Inferior parietal cortex (tissue), 1 donor: Measurements from ENCODE around the gene GARIN6.
"Not testable (repeated sequence)": the region's sequence is repeated elsewhere in the genome, so short reads cannot be mapped to it uniquely, and the experiment has no call there.

Experiments
- DNase-seq: peaks from one replicate; pipeline ENCODE4 v3.0.0-alpha.2; 2016; ENCODE audit errors: extremely low spot score

Gene GARIN6

GRCh38 chr12:99647453-99647852 is at the start of gene GARIN6:
TSS of gene GARIN6 (plus strand) at chr12:99647753. CDS start at chr12:99648175, 422 bp downstream.
- no peak for DNase-seq

GRCh38 chr12:99598785-99599184 is 48.8 kb upstream of the GARIN6 start:
- DNase-seq, result no peak

GRCh38 chr12:99600388-99600787 is 47.2 kb upstream of the GARIN6 start:
- DNase-seq, result no peak

- DNase-seq, result no peak
Observed at GRCh38 chr12:99609455-99610181, 37.9 kb upstream of the GARIN6 start.

- DNase-seq, result no peak
Observed at GRCh38 chr12:99611117-99611516, 36.4 kb upstream of the GARIN6 start.

GRCh38 chr12:99611599-99611998 is 36.0 kb upstream of the GARIN6 start:
- DNase-seq, result no peak

GRCh38 chr12:99618657-99619056 is 28.9 kb upstream of the GARIN6 start:
- DNase-seq, result no peak

GRCh38 chr12:99619389-99620158 is 28.0 kb upstream of the GARIN6 start:
- DNase-seq, result no peak

- DNase-seq, result no peak
Observed at GRCh38 chr12:99620159-99620479, 27.4 kb upstream of the GARIN6 start.

GRCh38 chr12:99624591-99624990 is 23.0 kb upstream of the GARIN6 start:
- DNase-seq, result not testable (repeated sequence)

GRCh38 chr12:99627459-99627858 is 20.1 kb upstream of the GARIN6 start:
- DNase-seq, result no peak

- DNase-seq, result no peak
Observed at GRCh38 chr12:99644629-99645028, 2.9 kb upstream of the GARIN6 start.

- no peak for DNase-seq
Observed at GRCh38 chr12:99648183-99648582, 630 bp downstream of the GARIN6 start.

GRCh38 chr12:99649551-99649950 is 2.0 kb downstream of the GARIN6 start:
- DNase-seq, result no peak

- DNase-seq, result no peak
Observed at GRCh38 chr12:99658671-99659349, 11.3 kb downstream of the GARIN6 start.

GRCh38 chr12:99670635-99671034 is 23.1 kb downstream of the GARIN6 start:
- no peak for DNase-seq

GRCh38 chr12:99680276-99680675 is 32.7 kb downstream of the GARIN6 start:
- DNase-seq, result no peak

GRCh38 chr12:99686142-99686541 is 38.6 kb downstream of the GARIN6 start:
- no peak for DNase-seq

GRCh38 chr12:99695050-99695449 is 47.5 kb downstream of the GARIN6 start:
- no peak for DNase-seq
